Transverse colon (tissue), 4 donors: Measurements from ENCODE around the gene CRADD. TPM values are rescaled to one million over a fixed set of nuclear protein-coding genes. Genes with fewer than 3 reads are reported as not detected.
"Not testable (repeated sequence)": the region's sequence is repeated elsewhere in the genome, so short reads cannot be mapped to it uniquely, and the experiment has no call there.

Experiments
- DNase-seq: peaks from one replicate; pipeline ENCODE4 v3.0.0-alpha.2; 2019
- H3K27ac ChIP-seq, 4 donors: fragments of 200-600 bp; sonication (generic); 2 replicates each; pipeline ENCODE4 v1.5.1; 2016 to 2018; ENCODE audit warnings: inconsistent platforms in 4 of 4
- H3K27me3 ChIP-seq: fragments of 200-600 bp; sonication (generic); 2 replicates; pipeline ENCODE4 v1.5.1; 2017; ENCODE audit warnings: inconsistent platforms
- H3K36me3 ChIP-seq, 4 donors: fragments of 200-600 bp; sonication (generic); 2 replicates each; pipeline ENCODE4 v1.5.1; 2017 to 2019; ENCODE audit warnings: inconsistent platforms in 4 of 4
- H3K4me1 ChIP-seq, 4 donors: fragments of 200-600 bp; sonication (generic); 2 replicates each; pipeline ENCODE4 v1.5.1; 2017 to 2020; ENCODE audit warnings: inconsistent platforms in 4 of 4
- H3K4me3 ChIP-seq, 4 donors: fragments of 200-600 bp; sonication (generic); 1 replicate in 1 of 4; 2 replicates in 3 of 4; pipeline versions ENCODE4 v1.5.1 to v1.6.1; 2017 to 2019; ENCODE audit warnings: inconsistent platforms in 4 of 4
- H3K9me3 ChIP-seq, 2 donors: fragments of 200-600 bp; sonication (generic); 2 replicates each; pipeline ENCODE4 v1.5.1; 2017 to 2019; ENCODE audit warnings: inconsistent platforms in 2 of 2
- CTCF ChIP-seq, 5 experiments: fragments of 200-600 bp in 3 of 5; fragments of 450-650 bp in 2 of 5; sonication (generic) in 3 of 5; IDR thresholded peaks; 1 replicate in 2 of 5; 2 replicates in 3 of 5; pipeline ENCODE4 v1.5.1; 2016 to 2017; ENCODE audit warnings: antibody characterized with exemption in 5 of 5, inconsistent platforms in 3 of 5, mild to moderate bottlenecking in 2 of 5, moderate library complexity in 1 of 5
- EP300 ChIP-seq: sonication (generic); formaldehyde crosslinking; IDR thresholded peaks from one replicate; pipeline ENCODE4 v1.6.1; 2017; ENCODE audit warnings: antibody characterized with exemption, low read depth
- POLR2A ChIP-seq: fragments of 450-650 bp; IDR thresholded peaks from one replicate; pipeline ENCODE4 v1.6.1; 2016; ENCODE audit warnings: antibody characterized with exemption, mild to moderate bottlenecking, moderate library complexity
- POLR2AphosphoS5 ChIP-seq, 3 donors: sonication (generic); formaldehyde crosslinking; IDR thresholded peaks; one replicate each; pipeline ENCODE4 v1.6.1; 2016; ENCODE audit warnings: antibody characterized with exemption in 3 of 3
- WGBS, 2 donors: methylation state at CpG; one replicate each; pipeline ENCODE4 v1.1.5; 2018; ENCODE audit warnings: low coverage in 1 of 2; 5-methylcytosine and 5-hydroxymethylcytosine counted together
- in situ Hi-C, 4 donors: fragments of 200-750 bp; cut with MboI; loops; one replicate each; pipeline versions ENCODE4 v1.15.0 to v1.15.1; 2017; ENCODE audit warnings: low sequenced_read_pairs in 3 of 4, low pct_ligation_motif_present in 1 of 4, low pct_unique_long_range_greater_than_20kb in 1 of 4
- intact Hi-C: fragments of 100-400 bp; cut with DNase I; formaldehyde crosslinking; loops from one replicate; pipeline ENCODE4 v1.15.1; 2023; ENCODE audit warnings: low total_unique reads
- total RNA-seq, 4 donors: library from RNA; depleted of rRNA; stranded (reverse); fragments of >200 nt; gene quantifications; one replicate each; pipeline ENCODE4 v1.1.0, GENCODE V29; 2016

Gene CRADD
- total RNA-seq, 4 donors from 2014 or later, result 45.6 to 59.3 (median 56.3) TPM

DNA sequence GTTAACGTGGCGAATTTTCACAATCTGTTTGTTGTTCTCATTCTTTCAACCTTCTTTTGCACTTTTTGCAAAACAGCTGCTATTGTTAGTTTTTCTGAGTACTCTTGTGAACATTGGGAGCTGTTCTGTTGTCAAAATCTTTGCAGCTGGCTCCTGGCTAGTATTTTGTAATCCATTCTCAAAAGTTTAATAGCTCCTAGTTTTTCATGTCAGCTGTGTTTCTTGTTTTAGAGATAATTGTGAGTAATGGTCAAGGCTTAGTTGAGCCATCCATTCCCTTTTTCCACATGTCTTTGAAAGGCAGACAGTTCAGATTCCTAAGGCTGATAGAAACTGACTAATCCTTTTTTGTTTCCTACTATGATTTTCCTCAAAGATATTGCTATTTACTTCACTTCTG is 39.1 kb upstream of the CRADD start:
- in situ Hi-C loops (no loop called here), intact Hi-C loops (no loop called here)
- WGBS, 2 donors, result 64 to 90% methylated on average over 2 of the region's 2 CpGs
- H3K36me3 ChIP-seq, result no peaks in the 10 kb centered on the region
- DNase-seq, result no peak
- H3K4me1 ChIP-seq, result no peaks in the 10 kb centered on the region
- H3K27ac ChIP-seq, result no peak overlapping the region
- peaks cover 5% of the 10 kb centered on the region for H3K27me3 ChIP-seq
- no peak overlapping the region for H3K4me3 ChIP-seq
- H3K9me3 ChIP-seq, result no peaks in the 10 kb centered on the region
- no peak for TF ChIP-seq CTCF (IDR thresholded peaks at IDR 0.05)
- TF ChIP-seq EP300, result no peak
- TF ChIP-seq POLR2A, result no peak
- TF ChIP-seq POLR2AphosphoS5 (IDR thresholded peaks at IDR 0.05), result no peak

GRCh38 chr12:93638954-93639353 is 38.2 kb upstream of the CRADD start:
- no peak overlapping the region for H3K27ac ChIP-seq
- H3K27me3 ChIP-seq, result peaks cover 5% of the 10 kb centered on the region
- no peaks in the 10 kb centered on the region for H3K4me1 ChIP-seq
- no peaks in the 10 kb centered on the region for H3K9me3 ChIP-seq
- no peaks in the 10 kb centered on the region for H3K36me3 ChIP-seq
- TF ChIP-seq POLR2AphosphoS5 (IDR thresholded peaks at IDR 0.05) (no peak), CTCF (IDR thresholded peaks at IDR 0.05) (no peak), POLR2A (no peak), EP300 (no peak)
- in situ Hi-C loops, result no loop called here
- intact Hi-C loops, result no loop called here
- no peak for DNase-seq
- 45 to 48% methylated on average over 1 to 6 of the region's 6 CpGs for WGBS, 2 donors
- H3K4me3 ChIP-seq, result no peak overlapping the region

- peaks cover 5% of the 10 kb centered on the region for H3K27me3 ChIP-seq
- 62% methylated on average over 2 of the region's 2 CpGs; no CpG with 5 or more reads in 1 of the 2 donors for WGBS, 2 donors
- no peak for DNase-seq
- no peaks in the 10 kb centered on the region for H3K4me1 ChIP-seq
- no peaks in the 10 kb centered on the region for H3K9me3 ChIP-seq
- H3K36me3 ChIP-seq, result no peaks in the 10 kb centered on the region
- intact Hi-C loops, result no loop called here
- no peak overlapping the region for H3K27ac ChIP-seq
- TF ChIP-seq EP300 (no peak), CTCF (IDR thresholded peaks at IDR 0.05) (no peak), POLR2AphosphoS5 (IDR thresholded peaks at IDR 0.05) (no peak)
- no peak overlapping the region for H3K4me3 ChIP-seq
- in situ Hi-C loops, result no loop called here
These were observed 37.8 kb upstream of the CRADD start for GRCh38 chr12:93639406-93639805.

DNA sequence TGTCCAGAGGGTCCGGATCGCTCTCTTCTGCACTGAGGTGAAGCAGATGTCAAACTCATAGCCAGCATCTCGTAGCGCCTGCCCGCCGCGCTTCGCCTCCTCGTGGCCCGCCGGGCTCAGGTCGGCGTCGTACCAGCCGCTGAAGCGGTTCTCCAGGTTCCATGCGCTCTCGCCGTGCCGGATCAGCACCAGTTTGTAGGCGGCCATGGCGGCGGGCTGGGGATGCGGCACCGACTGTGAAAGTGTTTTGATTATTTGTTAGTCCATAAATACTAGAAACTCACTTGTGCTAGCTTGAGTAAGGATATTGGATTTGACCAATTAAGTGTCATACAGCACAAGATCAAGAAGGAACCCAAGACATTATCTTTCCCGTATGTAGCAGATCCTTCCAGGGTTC is 35.8 kb upstream of the CRADD start:
- 83 to 100% methylated on average over 1 to 18 of the region's 26 CpGs for WGBS, 2 donors

DNA sequence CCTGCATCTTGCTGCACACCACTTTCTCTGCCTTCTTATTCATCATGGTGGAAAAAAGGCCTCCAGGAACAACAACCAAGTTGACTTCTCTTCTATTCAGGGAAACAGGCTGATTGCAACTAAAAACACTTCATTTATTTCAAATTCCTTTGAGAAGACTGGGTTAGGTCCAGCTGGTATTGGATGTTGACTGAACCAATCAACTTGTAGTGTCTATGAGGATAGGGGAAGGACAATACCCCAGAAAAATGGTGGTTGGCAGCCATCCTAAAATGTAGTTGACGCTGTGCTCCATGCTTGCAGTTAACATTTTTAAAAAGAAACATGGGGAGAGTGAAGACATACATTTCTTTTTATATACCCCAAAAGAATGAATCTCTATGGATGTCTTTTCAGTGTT is 34.4 kb upstream of the CRADD start:
- TF ChIP-seq EP300 (no peak), POLR2AphosphoS5 (IDR thresholded peaks at IDR 0.05) (no peak), POLR2A (no peak), CTCF (IDR thresholded peaks at IDR 0.05) (no peak)
- intact Hi-C loops, result no loop called here
- H3K27ac ChIP-seq, result no peak overlapping the region
- WGBS, 2 donors, result 78 to 97% methylated on average over 1 of the region's 1 CpG
- no peaks in the 10 kb centered on the region for H3K36me3 ChIP-seq
- no peak overlapping the region for H3K4me3 ChIP-seq
- H3K4me1 ChIP-seq, result no peaks in the 10 kb centered on the region
- DNase-seq, result no peak
- in situ Hi-C loops, result no loop called here
- no peaks in the 10 kb centered on the region for H3K9me3 ChIP-seq
- H3K27me3 ChIP-seq, result peaks cover 5% of the 10 kb centered on the region

More for the DNA sequence above, 35.8 kb upstream of the CRADD start:
- H3K9me3 ChIP-seq, H3K27me3 ChIP-seq, H3K4me3 ChIP-seq, H3K36me3 ChIP-seq, H3K27ac ChIP-seq, intact Hi-C loops, H3K4me1 ChIP-seq, DNase-seq, in situ Hi-C loops: not testable (repeated sequence)
